ENCODE results near the gene ZNF346.

ZNF346 gene

GRCh38 chr5:177077335-177077734 lies 54.8 kb downstream of the ZNF346 start:
- DNase-seq (no peak), ATAC-seq (no peak)
- peaks cover 1% of the 10 kb centered on the region for H3K27me3 Mint-ChIP-seq
- no peaks in the 10 kb centered on the region for H3K4me1 Mint-ChIP-seq
- H3K4me3 Mint-ChIP-seq: no peak overlapping the region
- H3K9me3 Mint-ChIP-seq: no peaks in the 10 kb centered on the region
- H3K27ac Mint-ChIP-seq: no peak overlapping the region

- H3K27ac Mint-ChIP-seq: no peak overlapping the region
- H3K9me3 Mint-ChIP-seq: no peaks in the 10 kb centered on the region
- peaks cover 18% of the 10 kb centered on the region for H3K27me3 Mint-ChIP-seq
- no peaks in the 10 kb centered on the region for H3K4me1 Mint-ChIP-seq
- no peak overlapping the region for H3K4me3 Mint-ChIP-seq
- ATAC-seq (no peak), DNase-seq (no peak)
Observed at GRCh38 chr5:177079606-177080005, 57.1 kb downstream of the ZNF346 start.

DNA sequence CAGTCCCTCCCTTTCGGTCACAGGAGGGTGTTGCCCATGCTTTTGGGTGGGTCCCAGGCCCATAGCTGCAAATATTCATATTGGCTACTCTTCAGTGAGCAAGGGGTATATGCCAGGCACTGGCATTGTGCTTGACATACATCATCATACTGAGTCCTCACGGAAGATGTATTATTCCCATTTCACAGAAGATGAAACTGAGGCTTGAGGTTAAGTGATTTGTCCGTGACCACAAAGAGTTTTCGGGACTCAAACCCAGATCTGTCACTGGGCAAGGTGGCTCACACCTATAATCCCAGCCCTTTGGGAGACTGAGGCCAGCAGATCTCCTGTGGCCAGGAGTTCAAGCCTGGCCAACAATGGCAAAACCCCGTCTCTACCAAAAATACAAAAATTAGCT lies 57.8 kb downstream of the ZNF346 start:
- H3K27ac Mint-ChIP-seq: no peak overlapping the region

DNA sequence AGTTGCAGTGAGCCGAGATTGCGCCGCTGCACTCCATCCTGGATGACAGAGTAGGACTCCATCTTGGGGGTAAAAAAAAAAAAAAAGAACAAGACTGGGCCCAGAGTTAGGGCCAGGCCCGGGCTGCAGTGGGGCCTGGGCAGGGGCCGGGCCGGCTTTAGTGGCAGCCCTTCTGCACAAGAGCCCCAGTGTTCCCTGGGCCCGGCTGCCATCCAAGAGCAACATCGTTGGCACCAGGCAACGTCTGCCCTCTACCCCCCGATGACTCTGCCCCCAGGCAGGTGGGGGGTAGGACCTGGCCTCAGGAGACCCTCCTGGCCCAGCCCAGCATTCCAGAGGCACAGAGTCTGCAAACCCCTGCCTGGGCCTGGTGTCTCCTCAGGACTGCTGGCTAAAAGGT lies 59.4 kb downstream of the ZNF346 start:
- no peak for ATAC-seq
- DNase-seq: no peak
- no peak overlapping the region for H3K27ac Mint-ChIP-seq

More for the DNA sequence above, 57.8 kb downstream of the ZNF346 start:
- no peaks in the 10 kb centered on the region for H3K9me3 Mint-ChIP-seq
- peaks cover 22% of the 10 kb centered on the region for H3K27me3 Mint-ChIP-seq
- ATAC-seq (no peak), DNase-seq (no peak)
- H3K4me3 Mint-ChIP-seq: no peak overlapping the region
- H3K4me1 Mint-ChIP-seq: no peaks in the 10 kb centered on the region

DNA sequence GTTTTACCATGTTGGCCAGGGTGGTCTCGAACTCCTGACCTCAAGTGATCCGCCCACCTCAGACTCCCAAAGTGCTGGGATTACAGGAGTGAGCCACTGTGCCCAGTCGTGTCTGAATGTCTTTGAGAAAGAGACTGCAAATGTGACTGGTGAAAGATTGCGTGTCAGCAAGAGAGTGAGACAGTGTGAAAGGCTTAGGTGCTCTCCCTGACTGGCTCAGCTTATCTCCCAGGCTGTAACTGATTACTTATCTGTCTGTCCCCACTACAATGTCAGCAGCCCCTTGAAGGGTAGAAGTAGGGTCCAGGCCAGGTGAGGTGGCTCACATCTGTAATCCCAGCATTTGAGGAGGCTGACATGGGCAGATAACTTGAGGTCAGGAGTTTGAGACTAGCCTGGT lies 60.9 kb downstream of the ZNF346 start:
- Mint-ChIP-seq H3K27ac (no peak overlapping the region), H3K9me3 (no peaks in the 10 kb centered on the region), H3K4me3 (no peak overlapping the region), H3K4me1 (peaks cover 13% of the 10 kb centered on the region), H3K27me3 (peaks cover 45% of the 10 kb centered on the region)
- no peak for DNase-seq
- ATAC-seq: no peak

More for the DNA sequence above, 59.4 kb downstream of the ZNF346 start:
- Mint-ChIP-seq H3K27me3 (peaks cover 33% of the 10 kb centered on the region), H3K9me3 (no peaks in the 10 kb centered on the region), H3K4me1 (peaks cover 7% of the 10 kb centered on the region), H3K4me3 (no peak overlapping the region)

DNA sequence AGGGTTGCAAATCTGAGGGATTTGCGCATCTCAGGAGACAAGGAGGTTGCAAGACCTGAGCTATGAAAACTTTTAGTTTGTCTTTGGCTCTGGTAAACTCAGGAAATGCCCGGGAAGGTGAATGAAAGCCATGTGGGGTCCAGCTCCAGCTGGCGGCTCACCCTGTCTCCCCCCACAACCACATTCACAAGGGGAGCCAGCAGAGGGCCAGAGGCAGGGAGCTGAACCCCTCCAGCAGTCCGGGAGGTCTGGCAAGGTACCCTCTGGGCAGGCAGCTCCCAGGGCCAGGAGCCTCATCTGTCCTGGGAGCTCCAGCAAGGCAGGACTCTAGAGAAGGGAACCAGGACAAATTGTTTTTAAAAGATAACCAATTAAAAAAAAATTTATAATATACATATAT lies 61.7 kb downstream of the ZNF346 start:
- Mint-ChIP-seq H3K27me3 (peaks cover 53% of the 10 kb centered on the region), H3K4me3 (no peak overlapping the region), H3K27ac (no peak overlapping the region), H3K9me3 (no peaks in the 10 kb centered on the region), H3K4me1 (peaks cover 13% of the 10 kb centered on the region)
- ATAC-seq: no peak
- no peak for DNase-seq

DNA sequence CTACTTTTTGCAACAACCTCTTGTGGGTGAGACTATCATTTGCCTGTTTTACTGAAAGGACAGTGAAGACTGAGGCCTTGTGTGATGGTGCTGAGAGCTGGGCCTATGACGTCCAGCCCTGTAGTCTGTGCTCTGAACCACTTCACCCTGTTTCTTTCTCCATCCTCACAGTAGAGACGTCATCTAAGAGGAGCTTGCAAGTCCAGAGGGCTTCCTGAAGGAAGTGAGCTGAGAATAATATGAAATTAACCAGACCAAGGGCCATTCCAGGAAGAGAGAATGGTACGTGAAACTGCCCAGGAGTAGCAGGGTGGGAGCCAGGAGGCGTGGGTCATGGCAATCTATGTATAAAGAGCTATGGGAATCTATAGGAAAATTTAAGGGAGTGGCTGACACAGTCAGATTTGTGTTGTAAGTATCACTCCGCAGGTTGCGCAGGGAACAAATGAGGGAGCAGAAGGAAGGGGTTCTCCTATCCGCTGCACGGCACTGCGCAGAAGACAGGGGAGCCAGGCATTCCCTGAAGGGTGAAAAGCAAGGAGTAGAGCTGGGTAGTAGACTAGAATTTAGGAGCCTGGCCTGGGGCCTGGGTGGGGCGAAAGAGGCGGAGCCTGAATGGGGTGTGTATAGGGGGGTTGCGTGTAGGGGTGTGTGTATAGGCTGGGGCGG lies 63.6 kb downstream of the ZNF346 start:
- Mint-ChIP-seq H3K4me3 (peak overlapping the region; percentile 63 to 78), H3K27ac (no peak overlapping the region), H3K27me3 (peaks cover 62% of the 10 kb centered on the region), H3K4me1 (peaks cover 13% of the 10 kb centered on the region), H3K9me3 (no peaks in the 10 kb centered on the region)
- ATAC-seq (no peak), DNase-seq (no peak)

GRCh38 chr5:177086654-177087397 lies 64.3 kb downstream of the ZNF346 start, which contains the start of gene FGFR4:
TSS of gene FGFR4 (plus strand) at chr5:177086915. CDS start at chr5:177089603, 2,688 bp downstream.
- H3K27ac Mint-ChIP-seq: no peak within 1 kb of the TSS
- no peaks in the 10 kb centered on the region for H3K9me3 Mint-ChIP-seq
- H3K4me3 Mint-ChIP-seq: peak within 1 kb of the TSS; percentile 63 to 78
- H3K4me1 Mint-ChIP-seq: peaks cover 13% of the 10 kb centered on the region
- DNase-seq (peak; percentile 70 to 76), ATAC-seq (peak; percentile 91)
- peaks cover 62% of the 10 kb centered on the region for H3K27me3 Mint-ChIP-seq

DNA sequence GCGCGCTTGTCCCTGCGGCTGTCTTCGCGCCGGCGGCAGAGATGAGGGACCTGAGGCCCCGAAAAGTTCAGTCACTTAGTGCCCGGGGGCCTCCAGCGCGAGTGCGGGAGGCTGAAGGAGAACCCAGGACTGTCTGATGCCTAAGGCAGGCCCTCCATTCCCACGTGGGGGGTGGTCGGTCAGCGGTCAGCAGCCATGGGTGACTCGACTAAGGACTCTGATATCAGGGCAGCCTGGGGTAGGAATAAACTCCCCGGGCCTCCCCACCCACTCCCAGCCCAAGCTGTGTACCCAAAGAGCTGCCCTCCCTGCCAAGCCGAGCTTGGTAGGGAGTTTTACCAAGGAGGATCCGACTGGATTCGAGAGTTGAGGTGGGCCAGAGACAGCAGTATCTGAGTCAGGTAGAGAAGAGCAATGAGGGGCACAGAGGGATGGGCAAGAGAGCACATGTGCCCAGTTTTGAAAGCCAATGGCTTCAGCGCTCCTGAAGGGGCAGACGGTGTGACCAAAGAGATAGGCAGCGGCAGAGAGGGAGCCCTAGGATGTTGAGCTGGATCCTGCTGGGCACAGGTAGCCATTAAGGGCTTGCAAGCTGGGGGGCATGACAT lies 65.0 kb downstream of the ZNF346 start:
- Mint-ChIP-seq H3K9me3 (no peaks in the 10 kb centered on the region), H3K27me3 (peaks cover 59% of the 10 kb centered on the region), H3K4me1 (peaks cover 13% of the 10 kb centered on the region), H3K4me3 (peak overlapping the region in 1 of 2 donors; percentile 51), H3K27ac (no peak overlapping the region)
- ATAC-seq (no peak), DNase-seq (no peak)

DNA sequence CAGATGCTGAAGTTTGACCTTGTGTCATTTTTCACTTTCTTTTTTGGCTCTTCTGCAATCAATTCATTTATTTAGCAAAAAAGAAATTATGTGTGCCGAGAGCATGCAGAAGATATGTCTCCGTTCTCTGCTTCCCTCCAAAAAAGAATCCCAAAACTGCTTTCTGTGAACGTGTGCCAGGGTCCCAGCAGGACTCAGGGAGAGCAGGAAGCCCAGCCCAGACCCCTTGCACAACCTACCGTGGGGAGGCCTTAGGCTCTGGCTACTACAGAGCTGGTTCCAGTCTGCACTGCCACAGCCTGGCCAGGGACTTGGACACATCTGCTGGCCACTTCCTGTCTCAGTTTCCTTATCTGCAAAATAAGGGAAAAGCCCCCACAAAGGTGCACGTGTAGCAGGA lies 66.6 kb downstream of the ZNF346 start:
- no peak for ATAC-seq
- no peak overlapping the region for H3K27ac Mint-ChIP-seq
- H3K4me1 Mint-ChIP-seq: peaks cover 13% of the 10 kb centered on the region
- no peak overlapping the region for H3K4me3 Mint-ChIP-seq
- H3K9me3 Mint-ChIP-seq: no peaks in the 10 kb centered on the region
- H3K27me3 Mint-ChIP-seq: peaks cover 45% of the 10 kb centered on the region
- DNase-seq: no peak

DNA sequence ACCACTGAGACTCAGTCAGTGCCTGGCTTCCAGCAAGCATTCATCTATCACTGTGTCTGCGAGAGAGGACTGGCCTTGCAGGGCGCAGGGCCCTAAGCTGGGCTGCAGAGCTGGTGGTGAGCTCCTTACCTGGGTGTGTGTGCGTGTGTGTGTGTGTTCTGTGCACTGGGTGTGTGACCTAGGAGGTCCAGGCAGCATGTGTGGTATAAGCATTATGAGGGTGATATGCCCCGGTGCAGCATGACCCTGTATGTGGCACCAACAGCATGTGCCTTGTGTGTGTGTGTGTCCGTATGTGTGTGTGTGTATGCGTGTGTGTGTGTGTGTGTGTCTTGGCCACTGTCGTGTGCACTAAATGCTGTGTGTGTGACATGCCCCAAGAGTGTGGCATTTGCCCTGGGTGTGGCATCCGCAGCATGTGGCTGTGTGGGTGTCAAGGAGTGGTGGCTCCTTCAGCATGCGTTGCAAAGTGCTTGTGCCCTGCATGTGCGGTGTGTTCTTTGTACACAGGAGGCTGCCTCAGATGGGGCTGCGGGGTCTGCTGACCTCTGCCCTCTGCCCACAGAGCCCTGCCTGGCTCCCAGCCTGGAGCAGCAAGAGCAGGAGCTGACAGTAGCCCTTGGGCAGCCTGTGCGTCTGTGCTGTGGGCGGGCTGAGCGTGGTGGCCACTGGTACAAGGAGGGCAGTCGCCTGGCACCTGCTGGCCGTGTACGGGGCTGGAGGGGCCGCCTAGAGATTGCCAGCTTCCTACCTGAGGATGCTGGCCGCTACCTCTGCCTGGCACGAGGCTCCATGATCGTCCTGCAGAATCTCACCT lies 67.5 kb downstream of the ZNF346 start:
- peaks cover 13% of the 10 kb centered on the region for H3K4me1 Mint-ChIP-seq

GRCh38 chr5:177090813-177091212 lies 68.3 kb downstream of the ZNF346 start:
- Mint-ChIP-seq H3K27ac (no peak overlapping the region), H3K27me3 (peaks cover 34% of the 10 kb centered on the region), H3K9me3 (no peaks in the 10 kb centered on the region), H3K4me1 (peaks cover 13% of the 10 kb centered on the region), H3K4me3 (no peak overlapping the region)
- no peak for DNase-seq
- no peak for ATAC-seq

More for the DNA sequence above, 67.5 kb downstream of the ZNF346 start:
- no peak overlapping the region for H3K4me3 Mint-ChIP-seq
- DNase-seq (no peak), ATAC-seq (no peak)
- H3K27me3 Mint-ChIP-seq: peaks cover 42% of the 10 kb centered on the region
- H3K27ac Mint-ChIP-seq: no peak overlapping the region
- H3K9me3 Mint-ChIP-seq: no peaks in the 10 kb centered on the region

DNA sequence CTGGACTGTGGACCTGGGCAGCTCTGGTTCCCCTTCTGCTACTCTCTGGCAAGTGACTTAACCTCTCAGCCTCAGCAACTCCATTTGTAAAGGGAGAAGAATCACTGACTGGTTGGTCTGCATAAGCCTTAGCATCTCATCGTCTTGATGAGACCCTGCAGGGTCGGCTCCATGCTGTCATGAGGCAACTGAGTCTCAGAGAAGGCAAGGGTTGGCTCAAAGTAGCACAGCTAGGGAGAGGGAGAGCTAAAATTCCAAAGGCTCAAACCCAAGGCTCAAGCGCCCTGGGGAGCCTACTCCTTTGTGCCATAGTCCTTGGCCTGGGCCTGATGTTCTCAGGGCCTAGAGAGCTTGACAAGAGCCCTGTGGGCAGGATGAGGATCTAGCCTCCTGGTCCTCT lies 68.7 kb downstream of the ZNF346 start:
- DNase-seq (no peak), ATAC-seq (no peak)
- Mint-ChIP-seq H3K4me3 (no peak overlapping the region), H3K27ac (no peak overlapping the region), H3K9me3 (no peaks in the 10 kb centered on the region), H3K27me3 (peaks cover 30% of the 10 kb centered on the region), H3K4me1 (peaks cover 10% of the 10 kb centered on the region)

DNA sequence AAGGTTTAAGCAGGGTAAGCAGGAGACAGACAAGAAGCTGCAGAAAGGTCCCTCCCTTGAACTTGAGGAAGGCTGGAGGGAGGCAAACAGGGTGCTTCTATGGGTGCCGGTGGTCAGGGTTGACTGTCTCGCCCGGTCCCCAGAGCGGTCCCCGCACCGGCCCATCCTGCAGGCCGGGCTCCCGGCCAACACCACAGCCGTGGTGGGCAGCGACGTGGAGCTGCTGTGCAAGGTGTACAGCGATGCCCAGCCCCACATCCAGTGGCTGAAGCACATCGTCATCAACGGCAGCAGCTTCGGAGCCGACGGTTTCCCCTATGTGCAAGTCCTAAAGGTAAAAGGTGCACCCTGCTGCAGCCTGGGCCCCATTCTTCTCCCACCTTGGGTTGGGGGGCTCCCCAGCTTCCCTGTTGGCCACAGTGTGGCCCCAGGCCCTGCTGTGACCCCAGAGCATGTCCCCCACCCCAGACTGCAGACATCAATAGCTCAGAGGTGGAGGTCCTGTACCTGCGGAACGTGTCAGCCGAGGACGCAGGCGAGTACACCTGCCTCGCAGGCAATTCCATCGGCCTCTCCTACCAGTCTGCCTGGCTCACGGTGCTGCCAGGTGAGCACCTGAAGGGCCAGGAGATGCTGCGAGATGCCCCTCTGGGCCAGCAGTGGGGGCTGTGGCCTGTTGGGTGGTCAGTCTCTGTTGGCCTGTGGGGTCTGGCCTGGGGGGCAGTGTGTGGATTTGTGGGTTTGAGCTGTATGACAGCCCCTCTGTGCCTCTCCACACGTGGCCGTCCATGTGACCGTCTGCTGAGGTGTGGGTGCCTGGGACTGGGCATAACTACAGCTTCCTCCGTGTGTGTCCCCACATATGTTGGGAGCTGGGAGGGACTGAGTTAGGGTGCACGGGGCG lies 69.9 kb downstream of the ZNF346 start:
- H3K4me1 Mint-ChIP-seq: peaks cover 5% of the 10 kb centered on the region
- H3K27ac Mint-ChIP-seq: peak overlapping the region in 1 of 2 donors; percentile 15
- no peak overlapping the region for H3K4me3 Mint-ChIP-seq
- H3K9me3 Mint-ChIP-seq: no peaks in the 10 kb centered on the region
- H3K27me3 Mint-ChIP-seq: peaks cover 26% of the 10 kb centered on the region
- ATAC-seq (no peak), DNase-seq (no peak)

All from stimulated activated naive CD8-positive, alpha-beta T cell treated with anti-CD3 and anti-CD28 coated beads, Interleukin-15, amount 100 ng/mL, for 72 hours (primary cell).